Sigmoid colon (tissue), 4 donors: Measurements from ENCODE around the gene RNF186.

Experiments
- EP300 ChIP-seq, 4 donors: sonication (generic); formaldehyde crosslinking; IDR thresholded peaks; one replicate each; pipeline ENCODE4 v1.6.1; 2017; ENCODE audit warnings: antibody characterized with exemption in 4 of 4
- POLR2A ChIP-seq, 2 donors: fragments of 450-650 bp; IDR thresholded peaks; one replicate each; pipeline ENCODE4 v1.6.1; 2016; ENCODE audit warnings: antibody characterized with exemption in 2 of 2, mild to moderate bottlenecking in 2 of 2, moderate library complexity in 2 of 2
- POLR2AphosphoS5 ChIP-seq, 4 donors: sonication (generic); formaldehyde crosslinking; IDR thresholded peaks; one replicate each; pipeline ENCODE4 v1.6.1; 2017; ENCODE audit warnings: antibody characterized with exemption in 4 of 4
- TF ChIP-seq, protein P1 (sequence below), 4 experiments: fragments of 450-650 bp in 3 of 4; fragments of 200-600 bp in 1 of 4; IDR thresholded peaks; one replicate each; pipeline ENCODE4 v1.5.1; 2016 to 2019; ENCODE audit warnings: antibody characterized with exemption in 4 of 4, mild to moderate bottlenecking in 3 of 4, moderate library complexity in 2 of 4

DNA sequence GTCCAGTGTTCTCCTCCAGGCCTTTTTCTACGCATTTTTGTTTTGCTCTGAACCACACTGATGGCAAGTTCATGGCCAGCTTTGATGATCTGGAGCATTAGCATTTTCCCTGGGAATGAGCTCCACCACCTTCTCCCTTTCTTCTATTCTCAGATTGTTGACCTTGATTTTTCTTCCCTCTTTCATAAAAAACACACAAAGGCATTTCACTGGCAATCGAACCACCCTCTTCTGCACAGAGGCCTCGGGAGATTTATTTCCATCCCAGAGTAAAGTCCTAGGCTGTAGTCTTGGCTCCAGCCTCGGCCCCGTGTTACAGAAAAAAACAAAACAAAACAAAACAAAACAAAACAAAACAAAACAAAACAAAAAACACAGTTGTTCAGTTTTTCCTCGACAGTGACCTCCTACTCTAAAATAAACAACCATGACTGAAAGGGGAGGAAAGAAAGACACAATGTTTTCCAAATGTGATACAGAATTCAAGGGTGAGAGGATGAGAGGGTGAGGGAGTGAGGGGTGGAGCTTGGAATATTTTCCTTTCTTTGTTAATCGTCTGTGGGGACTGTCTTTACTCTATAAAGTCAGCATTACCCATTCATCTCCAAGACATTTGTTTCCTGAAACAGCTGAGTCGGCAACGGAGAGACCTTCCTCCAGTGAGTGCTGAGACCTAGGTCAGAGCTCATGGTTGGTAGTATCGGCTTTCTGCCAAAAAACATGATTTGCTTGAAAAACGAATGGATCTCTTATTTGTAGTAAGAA lies 29.8 kb upstream of the RNF186 start:
- TF ChIP-seq, protein P1, sequence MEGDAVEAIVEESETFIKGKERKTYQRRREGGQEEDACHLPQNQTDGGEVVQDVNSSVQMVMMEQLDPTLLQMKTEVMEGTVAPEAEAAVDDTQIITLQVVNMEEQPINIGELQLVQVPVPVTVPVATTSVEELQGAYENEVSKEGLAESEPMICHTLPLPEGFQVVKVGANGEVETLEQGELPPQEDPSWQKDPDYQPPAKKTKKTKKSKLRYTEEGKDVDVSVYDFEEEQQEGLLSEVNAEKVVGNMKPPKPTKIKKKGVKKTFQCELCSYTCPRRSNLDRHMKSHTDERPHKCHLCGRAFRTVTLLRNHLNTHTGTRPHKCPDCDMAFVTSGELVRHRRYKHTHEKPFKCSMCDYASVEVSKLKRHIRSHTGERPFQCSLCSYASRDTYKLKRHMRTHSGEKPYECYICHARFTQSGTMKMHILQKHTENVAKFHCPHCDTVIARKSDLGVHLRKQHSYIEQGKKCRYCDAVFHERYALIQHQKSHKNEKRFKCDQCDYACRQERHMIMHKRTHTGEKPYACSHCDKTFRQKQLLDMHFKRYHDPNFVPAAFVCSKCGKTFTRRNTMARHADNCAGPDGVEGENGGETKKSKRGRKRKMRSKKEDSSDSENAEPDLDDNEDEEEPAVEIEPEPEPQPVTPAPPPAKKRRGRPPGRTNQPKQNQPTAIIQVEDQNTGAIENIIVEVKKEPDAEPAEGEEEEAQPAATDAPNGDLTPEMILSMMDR (IDR thresholded peaks at IDR 0.05) = no peak
- TF ChIP-seq POLR2A (IDR thresholded peaks at IDR 0.05) (no peak), EP300 (IDR thresholded peaks at IDR 0.05) (no peak), POLR2AphosphoS5 (IDR thresholded peaks at IDR 0.05) (no peak)
